HG02623 (cell line): ENCODE measurements around the gene MRGPRF.
"Not testable (repeated sequence)": the region's sequence is repeated elsewhere in the genome, so short reads cannot be mapped to it uniquely, and the experiment has no call there.

ENCODE experiments used
- ATAC-seq: cut with Tn5 transposase; IDR thresholded peaks from one replicate; pipeline ENCODE4 v1.9.1; 2021; ENCODE audit warnings: moderate library complexity; ENCODE audit not compliant: unreplicated experiment

Gene MRGPRF

GRCh38 chr11:69003301-69003865 lies 9.7 kb downstream of the MRGPRF start:
- ATAC-seq: no peak

GRCh38 chr11:69002570-69003231 lies 10.3 kb downstream of the MRGPRF start:
- ATAC-seq: no peak

- ATAC-seq: no peak
Observed at GRCh38 chr11:69002110-69002569, 10.9 kb downstream of the MRGPRF start.

GRCh38 chr11:69001243-69002081 lies 11.6 kb downstream of the MRGPRF start:
- ATAC-seq: no peak

- no peak for ATAC-seq
Observed at GRCh38 chr11:69000831-69001242, 12.2 kb downstream of the MRGPRF start.

GRCh38 chr11:69000391-69000790 lies 12.7 kb downstream of the MRGPRF start:
- no peak for ATAC-seq

- not testable (repeated sequence) for ATAC-seq
Observed at GRCh38 chr11:68999748-69000355, 13.2 kb downstream of the MRGPRF start.

- no peak for ATAC-seq
Observed at GRCh38 chr11:68999093-68999747, 13.8 kb downstream of the MRGPRF start.

- no peak for ATAC-seq
Observed at GRCh38 chr11:68998390-68998911, 14.6 kb downstream of the MRGPRF start.

GRCh38 chr11:68997995-68998348 lies 15.1 kb downstream of the MRGPRF start:
- ATAC-seq: no peak

GRCh38 chr11:68997124-68997994 lies 15.7 kb downstream of the MRGPRF start:
- no peak for ATAC-seq

- no peak for ATAC-seq
Observed at GRCh38 chr11:68996376-68997123, 16.5 kb downstream of the MRGPRF start.

- ATAC-seq: no peak
Observed at GRCh38 chr11:68994894-68995285, 18.2 kb downstream of the MRGPRF start.

- ATAC-seq: no peak
Observed at GRCh38 chr11:68994161-68994893, 18.7 kb downstream of the MRGPRF start.

- no peak for ATAC-seq
Observed at GRCh38 chr11:68993546-68993945, 19.5 kb downstream of the MRGPRF start.

- no peak for ATAC-seq
Observed at GRCh38 chr11:68992743-68993255, 20.2 kb downstream of the MRGPRF start.

- no peak for ATAC-seq
Observed at GRCh38 chr11:68990995-68991780, 21.9 kb downstream of the MRGPRF start.
